Cardiac fibroblast (primary cell): ENCODE results near the gene GAL3ST2.
"Not testable (repeated sequence)": the region's sequence is repeated elsewhere in the genome, so short reads cannot be mapped to it uniquely, and the experiment has no call there.

ENCODE experiments used
- DNase-seq, 2 donors: peaks; one replicate each; pipeline versions ENCODE4 v3.0.0 to v3.0.0-alpha.2; 2010; ENCODE audit warnings: low read depth in 2 of 2
- H3K4me3 ChIP-seq, 2 donors: replicated peaks in 1 of 2; 1 replicate in 1 of 2; 2 replicates in 1 of 2; pipeline ENCODE4 v1.5.1; 2011; ENCODE audit warnings: low read depth in 2 of 2, low read length in 2 of 2, mild to moderate bottlenecking in 2 of 2, moderate library complexity in 1 of 2
- TF ChIP-seq, protein P1 (sequence below): IDR thresholded peaks from one replicate; pipeline ENCODE4 v1.5.1; 2011; ENCODE audit warnings: low read depth, mild to moderate bottlenecking, low read length, inconsistent platforms

GAL3ST2 gene

DNA sequence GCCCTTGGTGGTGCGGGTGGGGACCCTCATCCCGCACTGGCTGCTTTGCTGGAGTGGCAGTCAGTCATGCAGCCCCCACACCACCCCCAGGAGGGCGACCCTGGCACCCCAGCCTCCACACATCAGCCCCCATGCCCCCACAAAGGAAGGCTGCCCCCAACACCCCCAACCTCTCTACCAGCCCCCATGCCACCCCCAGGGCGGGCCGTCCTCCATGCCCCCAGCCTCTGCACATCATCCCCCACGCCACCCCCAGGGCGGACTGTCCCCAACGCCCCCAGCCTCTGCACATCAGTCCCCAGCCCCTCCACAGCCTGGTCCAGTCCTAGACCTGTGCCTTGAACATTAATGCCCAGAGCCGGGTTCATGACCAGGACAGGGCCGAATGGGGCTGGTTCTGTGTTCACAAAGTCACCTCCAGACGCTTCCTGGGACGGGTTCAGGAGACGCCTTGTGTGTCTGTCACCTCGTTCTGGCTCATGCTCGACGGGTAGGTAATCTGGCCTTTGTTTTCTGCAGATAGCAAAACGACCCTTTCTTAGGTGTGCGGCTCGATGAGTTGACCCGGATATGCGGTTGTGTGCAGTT, 23.8 kb upstream of the GAL3ST2 start:
- TF ChIP-seq, protein P1, sequence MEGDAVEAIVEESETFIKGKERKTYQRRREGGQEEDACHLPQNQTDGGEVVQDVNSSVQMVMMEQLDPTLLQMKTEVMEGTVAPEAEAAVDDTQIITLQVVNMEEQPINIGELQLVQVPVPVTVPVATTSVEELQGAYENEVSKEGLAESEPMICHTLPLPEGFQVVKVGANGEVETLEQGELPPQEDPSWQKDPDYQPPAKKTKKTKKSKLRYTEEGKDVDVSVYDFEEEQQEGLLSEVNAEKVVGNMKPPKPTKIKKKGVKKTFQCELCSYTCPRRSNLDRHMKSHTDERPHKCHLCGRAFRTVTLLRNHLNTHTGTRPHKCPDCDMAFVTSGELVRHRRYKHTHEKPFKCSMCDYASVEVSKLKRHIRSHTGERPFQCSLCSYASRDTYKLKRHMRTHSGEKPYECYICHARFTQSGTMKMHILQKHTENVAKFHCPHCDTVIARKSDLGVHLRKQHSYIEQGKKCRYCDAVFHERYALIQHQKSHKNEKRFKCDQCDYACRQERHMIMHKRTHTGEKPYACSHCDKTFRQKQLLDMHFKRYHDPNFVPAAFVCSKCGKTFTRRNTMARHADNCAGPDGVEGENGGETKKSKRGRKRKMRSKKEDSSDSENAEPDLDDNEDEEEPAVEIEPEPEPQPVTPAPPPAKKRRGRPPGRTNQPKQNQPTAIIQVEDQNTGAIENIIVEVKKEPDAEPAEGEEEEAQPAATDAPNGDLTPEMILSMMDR: no peak
- DNase-seq: no peak
- H3K4me3 ChIP-seq: no peak overlapping the region

DNA sequence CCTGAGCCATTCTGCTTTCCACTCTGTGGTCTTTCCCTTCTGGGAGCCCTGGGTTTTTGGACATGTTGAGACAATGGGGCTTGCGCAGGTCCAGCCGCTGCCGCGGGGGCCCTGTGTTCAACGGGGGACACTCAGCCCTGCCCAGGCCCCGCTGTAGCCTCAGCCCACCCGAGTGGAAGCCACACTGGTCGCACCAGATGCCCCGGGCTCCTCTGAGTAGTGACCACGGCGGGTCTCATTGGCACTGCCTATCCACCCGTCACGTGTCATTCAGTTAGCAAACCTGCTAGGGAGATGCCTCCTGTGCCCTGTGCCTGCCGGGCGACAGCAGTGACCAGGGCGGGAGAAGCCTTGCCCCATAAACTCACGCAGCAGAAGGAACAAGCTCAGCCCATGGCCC, 23.1 kb upstream of the GAL3ST2 start:
- no peak overlapping the region for H3K4me3 ChIP-seq
- TF ChIP-seq, protein P1: no peak
- DNase-seq: no peak

DNA sequence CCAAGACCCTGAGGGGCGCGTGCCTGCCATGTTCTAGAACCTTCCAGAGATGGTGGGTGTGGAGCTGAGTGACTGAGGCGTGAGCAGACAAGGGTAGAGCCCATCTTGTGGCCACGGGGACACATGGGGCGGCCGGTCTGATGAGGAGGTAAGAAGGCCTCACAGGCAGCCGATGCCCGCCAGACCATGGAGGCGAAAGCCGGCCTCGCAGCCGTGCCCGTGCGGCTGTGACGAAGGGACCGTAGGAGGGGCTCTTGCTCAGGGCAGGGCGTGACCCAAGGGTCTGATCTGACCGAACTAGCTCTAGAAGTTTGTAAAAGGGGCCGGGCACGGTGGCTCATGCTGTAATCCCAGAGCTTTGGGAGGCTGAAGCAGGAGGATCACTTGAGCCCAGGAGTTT, 22.6 kb upstream of the GAL3ST2 start:
- TF ChIP-seq, protein P1: no peak
- no peak overlapping the region for H3K4me3 ChIP-seq
- no peak for DNase-seq

DNA sequence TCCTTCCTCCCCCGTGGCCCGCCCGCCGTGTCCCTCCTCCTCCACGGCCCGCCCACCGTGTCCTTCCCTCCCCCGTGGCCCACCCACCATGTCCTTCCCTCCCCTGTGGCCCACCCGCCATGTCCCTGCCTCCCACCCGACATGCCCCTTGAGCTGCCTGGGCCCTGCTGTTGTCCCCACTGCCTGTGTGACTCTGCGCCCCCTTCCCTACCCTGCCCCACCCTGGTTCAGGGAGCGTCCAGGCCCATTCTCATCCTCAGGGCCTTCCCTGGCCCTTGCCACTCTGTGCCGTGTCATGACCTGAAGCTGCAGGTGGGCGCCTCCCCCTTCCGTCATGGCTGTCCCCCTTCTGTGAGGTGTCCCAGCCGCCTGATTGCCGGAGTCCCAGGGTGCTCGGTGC, 21.5 kb upstream of the GAL3ST2 start:
- no peak overlapping the region for H3K4me3 ChIP-seq
- no peak for DNase-seq
- TF ChIP-seq, protein P1: no peak

DNA sequence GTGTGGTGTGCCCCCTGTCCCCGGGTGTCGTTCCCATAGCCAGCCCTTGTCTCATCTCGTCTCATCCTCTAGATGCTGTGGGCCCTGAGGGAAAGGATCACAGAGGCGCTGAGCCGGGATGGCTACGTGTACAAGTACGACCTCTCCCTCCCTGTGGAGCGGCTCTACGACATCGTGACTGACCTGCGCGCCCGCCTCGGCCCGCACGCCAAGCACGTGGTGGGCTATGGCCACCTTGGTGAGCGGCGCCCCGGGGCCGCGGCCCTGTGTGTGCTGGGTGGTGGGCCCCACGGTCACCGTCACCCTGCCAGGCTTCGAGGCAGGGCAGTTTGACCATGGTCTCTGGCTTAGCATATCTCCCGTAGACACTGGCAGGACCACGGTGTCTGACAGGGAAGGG, 20.8 kb upstream of the GAL3ST2 start:
- TF ChIP-seq, protein P1: no peak
- DNase-seq: no peak

DNA sequence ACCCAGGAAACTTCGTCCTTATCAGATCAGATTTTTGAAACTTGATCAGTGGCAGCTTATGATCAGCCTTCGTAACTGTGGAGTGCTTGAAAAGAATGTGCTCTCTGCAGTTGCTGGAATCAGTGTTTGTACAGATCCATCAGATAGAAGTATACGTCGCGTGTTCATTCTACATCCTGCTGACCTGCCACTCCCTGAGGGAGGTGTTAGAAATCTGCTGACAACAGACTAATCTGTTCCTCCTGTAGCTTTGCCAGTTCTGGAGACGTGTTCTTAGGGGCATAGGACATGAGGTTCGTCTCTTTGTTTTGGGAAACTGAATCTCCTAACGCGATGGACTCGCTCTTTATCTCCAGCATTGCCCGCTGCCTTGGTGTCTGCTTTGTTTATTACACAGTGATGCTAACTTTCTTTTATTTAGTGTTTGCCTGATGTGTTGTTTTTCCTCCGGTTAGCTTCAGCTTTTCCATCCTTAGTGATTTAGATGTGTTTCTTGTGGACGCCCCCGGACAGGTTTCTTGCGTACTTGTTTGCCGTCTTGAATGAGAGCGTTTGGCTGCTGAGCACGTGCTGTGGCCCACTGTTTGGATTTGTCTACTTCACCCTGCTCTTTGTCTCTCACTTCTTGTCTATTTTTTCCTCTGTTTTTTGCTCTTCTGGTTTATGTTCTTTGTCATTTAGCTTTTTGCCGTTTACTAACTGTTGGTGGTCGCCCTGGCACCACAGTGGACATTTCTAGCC, 17.4 kb upstream of the GAL3ST2 start:
- no peak for DNase-seq
- TF ChIP-seq, protein P1: no peak
- no peak overlapping the region for H3K4me3 ChIP-seq

More for the DNA sequence above, 20.8 kb upstream of the GAL3ST2 start:
- no peak overlapping the region for H3K4me3 ChIP-seq

DNA sequence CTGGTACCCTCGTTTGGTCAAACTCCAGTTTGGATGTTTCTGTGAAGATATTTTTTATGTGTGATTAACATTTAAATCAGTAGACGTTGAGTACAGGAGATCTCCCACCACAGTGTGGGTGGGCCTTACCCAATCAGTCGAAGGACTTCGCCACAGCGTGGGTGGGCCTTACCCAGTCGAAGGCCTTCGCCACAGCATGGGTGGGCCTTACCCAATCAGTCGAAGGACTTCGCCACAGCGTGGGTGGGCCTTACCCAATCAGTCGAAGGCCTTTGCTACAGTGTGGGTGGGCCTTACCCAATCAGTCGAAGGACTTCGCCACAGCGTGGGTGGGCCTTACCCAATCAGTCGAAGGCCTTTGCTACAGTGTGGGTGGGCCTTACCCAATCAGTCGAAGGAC, 16.7 kb upstream of the GAL3ST2 start:
- not testable (repeated sequence) for DNase-seq

More for the DNA sequence above, 16.7 kb upstream of the GAL3ST2 start:
- not testable (repeated sequence) for H3K4me3 ChIP-seq
